ENCODE data around the gene GAS1.

GAS1 gene

GRCh38 chr9:86921151-86921923, 26.0 kb downstream of the GAS1 start:
- no peaks in the 10 kb centered on the region for H3K9me3 ChIP-seq (ENCODE audit: control insufficient read depth, insufficient read depth, low read length)
- H3K9ac ChIP-seq (ENCODE audit: low read depth, low read length), result no peak overlapping the region
- H3K36me3 ChIP-seq (ENCODE audit: insufficient read depth, low read length), result no peaks in the 10 kb centered on the region
- H3K4me1 ChIP-seq (ENCODE audit: insufficient read depth, low read length), result no peaks in the 10 kb centered on the region

- Histone ChIP-seq H3K9ac (ENCODE audit: low read depth, low read length) (no peak overlapping the region), H3K36me3 (ENCODE audit: insufficient read depth, low read length) (no peaks in the 10 kb centered on the region), H3K4me1 (ENCODE audit: insufficient read depth, low read length) (no peaks in the 10 kb centered on the region), H3K9me3 (ENCODE audit: control insufficient read depth, insufficient read depth, low read length) (no peaks in the 10 kb centered on the region)
These were observed 28.8 kb downstream of the GAS1 start for GRCh38 chr9:86918556-86918955.

GRCh38 chr9:86912210-86912609, 35.1 kb downstream of the GAS1 start:
- H3K9ac ChIP-seq (ENCODE audit: low read depth, low read length), result no peak overlapping the region
- no peaks in the 10 kb centered on the region for H3K36me3 ChIP-seq (ENCODE audit: insufficient read depth, low read length)
- H3K4me1 ChIP-seq (ENCODE audit: insufficient read depth, low read length), result no peaks in the 10 kb centered on the region
- peaks cover 7% of the 10 kb centered on the region; the same call in 1 of the 2 replicates for H3K9me3 ChIP-seq (ENCODE audit: control insufficient read depth, insufficient read depth, low read length)

- Histone ChIP-seq H3K36me3 (ENCODE audit: insufficient read depth, low read length) (no peaks in the 10 kb centered on the region), H3K4me1 (ENCODE audit: insufficient read depth, low read length) (no peaks in the 10 kb centered on the region), H3K9me3 (ENCODE audit: control insufficient read depth, insufficient read depth, low read length) (peaks cover 7% of the 10 kb centered on the region; the same call in 1 of the 2 replicates), H3K9ac (ENCODE audit: low read depth, low read length) (no peak overlapping the region)
These were observed 37.9 kb downstream of the GAS1 start for GRCh38 chr9:86909388-86909787.

- Histone ChIP-seq H3K9ac (ENCODE audit: low read depth, low read length) (no peak overlapping the region), H3K4me1 (ENCODE audit: insufficient read depth, low read length) (no peaks in the 10 kb centered on the region), H3K9me3 (ENCODE audit: control insufficient read depth, insufficient read depth, low read length) (peaks cover 7% of the 10 kb centered on the region; the same call in 1 of the 2 replicates), H3K36me3 (ENCODE audit: insufficient read depth, low read length) (no peaks in the 10 kb centered on the region)
These were observed 39.0 kb downstream of the GAS1 start for GRCh38 chr9:86908261-86908660.

GRCh38 chr9:86907346-86907745, 40.0 kb downstream of the GAS1 start:
- Histone ChIP-seq H3K36me3 (ENCODE audit: insufficient read depth, low read length) (no peaks in the 10 kb centered on the region), H3K4me1 (ENCODE audit: insufficient read depth, low read length) (peaks cover under 1% of the 10 kb centered on the region; the same call in 1 of the 2 replicates)

GRCh38 chr9:86903734-86904085, 43.6 kb downstream of the GAS1 start:
- Histone ChIP-seq H3K9me3 (ENCODE audit: control insufficient read depth, insufficient read depth, low read length) (no peaks in the 10 kb centered on the region), H3K36me3 (ENCODE audit: insufficient read depth, low read length) (no peaks in the 10 kb centered on the region), H3K9ac (ENCODE audit: low read depth, low read length) (peak overlapping the region; percentile 66; the same call in 1 of the 2 replicates), H3K4me1 (ENCODE audit: insufficient read depth, low read length) (peaks cover 6% of the 10 kb centered on the region; the same call in 1 of the 2 replicates)

More at GRCh38 chr9:86907346-86907745, 40.0 kb downstream of the GAS1 start:
- H3K9ac ChIP-seq (ENCODE audit: low read depth, low read length), result no peak overlapping the region
- peaks cover 7% of the 10 kb centered on the region; the same call in 1 of the 2 replicates for H3K9me3 ChIP-seq (ENCODE audit: control insufficient read depth, insufficient read depth, low read length)

- H3K9ac ChIP-seq (ENCODE audit: low read depth, low read length), result peak overlapping the region; percentile 66; the same call in 1 of the 2 replicates
- H3K36me3 ChIP-seq (ENCODE audit: insufficient read depth, low read length), result no peaks in the 10 kb centered on the region
- peaks cover 6% of the 10 kb centered on the region; the same call in 1 of the 2 replicates for H3K4me1 ChIP-seq (ENCODE audit: insufficient read depth, low read length)
- no peaks in the 10 kb centered on the region for H3K9me3 ChIP-seq (ENCODE audit: control insufficient read depth, insufficient read depth, low read length)
These were observed 44.1 kb downstream of the GAS1 start for GRCh38 chr9:86902991-86903733.

GRCh38 chr9:86902586-86902985, 44.7 kb downstream of the GAS1 start:
- no peaks in the 10 kb centered on the region for H3K9me3 ChIP-seq (ENCODE audit: control insufficient read depth, insufficient read depth, low read length)
- no peaks in the 10 kb centered on the region for H3K36me3 ChIP-seq (ENCODE audit: insufficient read depth, low read length)
- H3K9ac ChIP-seq (ENCODE audit: low read depth, low read length), result peak overlapping the region; percentile 66; the same call in 1 of the 2 replicates
- H3K4me1 ChIP-seq (ENCODE audit: insufficient read depth, low read length), result peaks cover 6% of the 10 kb centered on the region; the same call in 1 of the 2 replicates

GRCh38 chr9:86902176-86902575, 45.1 kb downstream of the GAS1 start:
- Histone ChIP-seq H3K36me3 (ENCODE audit: insufficient read depth, low read length) (no peaks in the 10 kb centered on the region), H3K4me1 (ENCODE audit: insufficient read depth, low read length) (peaks cover 6% of the 10 kb centered on the region; the same call in 1 of the 2 replicates), H3K9me3 (ENCODE audit: control insufficient read depth, insufficient read depth, low read length) (no peaks in the 10 kb centered on the region), H3K9ac (ENCODE audit: low read depth, low read length) (peak overlapping the region; percentile 66; the same call in 1 of the 2 replicates)

- Histone ChIP-seq H3K9ac (ENCODE audit: low read depth, low read length) (no peak overlapping the region), H3K36me3 (ENCODE audit: insufficient read depth, low read length) (no peaks in the 10 kb centered on the region), H3K4me1 (ENCODE audit: insufficient read depth, low read length) (peaks cover 6% of the 10 kb centered on the region; the same call in 1 of the 2 replicates), H3K9me3 (ENCODE audit: control insufficient read depth, insufficient read depth, low read length) (no peaks in the 10 kb centered on the region)
These were observed 45.8 kb downstream of the GAS1 start for GRCh38 chr9:86901511-86901910.

Measured in ES-I3 (cell line).